GF-D8 (cell line): ENCODE measurements around the gene CCNY.
"Not testable (repeated sequence)": the region's sequence is repeated elsewhere in the genome, so short reads cannot be mapped to it uniquely, and the experiment has no call there.

Source experiments
- DNase-seq: peaks from one replicate; lab custom pipeline; 2025; lab: John Stamatoyannopoulos, UW

CCNY gene

GRCh38 chr10:35336084-35336831, at the start of gene CCNY:
Gene CCNY (plus strand): TSS chr10:35336509. CDS start chr10:35337054, 545 bp downstream.
- DNase-seq, result no peak

GRCh38 chr10:35289198-35289597, 47.1 kb upstream of the CCNY start:
- DNase-seq, result no peak

- no peak for DNase-seq
Observed at GRCh38 chr10:35294506-35294905, 41.8 kb upstream of the CCNY start.

- no peak for DNase-seq
Observed at GRCh38 chr10:35299016-35299415, 37.3 kb upstream of the CCNY start.

DNA sequence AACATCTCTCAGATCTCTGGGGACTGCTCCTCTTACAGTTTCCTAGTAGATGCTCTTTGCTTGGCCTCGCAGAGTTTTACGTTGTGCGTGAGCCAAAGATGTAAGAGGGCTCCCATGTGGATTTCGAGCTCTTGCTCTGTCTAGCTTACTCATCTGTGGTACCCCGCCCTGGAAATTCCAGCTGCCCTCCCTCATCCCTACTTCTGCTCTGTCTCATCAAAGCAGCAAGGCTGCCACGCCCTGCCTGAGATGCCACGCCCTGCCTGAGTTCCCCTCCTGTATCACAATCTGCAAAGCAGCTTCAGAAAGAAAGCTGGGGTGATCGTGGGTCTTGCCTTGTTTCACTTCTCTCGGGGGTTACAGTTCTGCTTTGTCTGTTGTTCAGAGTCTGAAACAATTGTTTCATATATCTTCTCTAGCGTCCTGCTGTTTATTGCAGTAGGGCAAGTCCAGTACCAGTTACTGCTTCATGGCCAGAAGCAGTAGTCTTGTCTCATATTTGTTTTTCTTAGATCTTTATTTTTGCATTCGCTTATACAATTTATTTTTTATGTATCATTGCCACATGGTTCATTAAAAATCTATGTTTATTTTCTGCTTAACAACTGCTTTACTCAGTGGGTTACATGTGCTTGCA, 36.1 kb upstream of the CCNY start:
- no peak for DNase-seq

- DNase-seq, result no peak
Observed at GRCh38 chr10:35304649-35305048, 31.7 kb upstream of the CCNY start.

DNA sequence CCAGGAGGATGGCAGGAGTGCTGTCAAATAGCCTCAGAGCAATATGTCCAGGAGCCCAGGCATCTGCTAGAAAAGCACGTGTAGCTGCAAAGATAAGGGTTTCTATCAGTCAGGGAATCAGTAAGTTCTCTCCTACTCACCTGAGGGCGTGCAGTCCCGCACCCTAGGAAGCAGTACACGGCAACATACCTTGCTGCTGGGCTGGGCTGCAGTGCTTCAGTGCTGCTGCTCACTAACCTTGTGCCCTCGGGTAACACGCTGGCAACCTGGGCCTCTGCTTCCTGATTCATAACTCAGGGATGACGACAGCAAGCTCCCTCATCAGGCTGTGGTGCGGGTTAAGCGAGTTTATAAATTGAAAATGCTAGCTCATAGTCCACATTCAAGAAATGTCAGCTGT, 29.5 kb upstream of the CCNY start:
- no peak for DNase-seq

- no peak for DNase-seq
Observed at GRCh38 chr10:35307297-35307696, 29.0 kb upstream of the CCNY start.

DNA sequence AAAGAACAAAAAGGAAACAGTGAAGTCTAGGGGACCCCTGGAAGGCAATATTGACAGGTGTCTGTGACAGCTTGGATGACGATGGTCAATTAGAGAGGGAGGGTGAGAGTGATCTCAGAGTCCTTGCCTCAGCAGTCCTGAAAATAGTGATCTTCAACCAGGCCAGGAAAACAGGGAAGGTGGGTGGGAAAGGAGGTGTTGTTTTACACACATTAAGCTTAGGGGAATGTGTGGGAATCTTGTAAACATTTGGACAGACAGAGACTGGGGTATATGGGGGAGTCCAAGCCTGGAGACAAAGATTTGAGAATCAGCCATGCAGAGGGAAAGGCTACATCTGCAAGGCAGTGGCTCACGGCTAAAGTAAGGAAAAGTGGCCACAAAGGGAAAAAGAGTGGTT, 27.5 kb upstream of the CCNY start:
- DNase-seq, result no peak

- DNase-seq, result not testable (repeated sequence)
Observed at GRCh38 chr10:35314142-35314541, 22.2 kb upstream of the CCNY start.

- not testable (repeated sequence) for DNase-seq
Observed at GRCh38 chr10:35315235-35315634, 21.1 kb upstream of the CCNY start.

DNA sequence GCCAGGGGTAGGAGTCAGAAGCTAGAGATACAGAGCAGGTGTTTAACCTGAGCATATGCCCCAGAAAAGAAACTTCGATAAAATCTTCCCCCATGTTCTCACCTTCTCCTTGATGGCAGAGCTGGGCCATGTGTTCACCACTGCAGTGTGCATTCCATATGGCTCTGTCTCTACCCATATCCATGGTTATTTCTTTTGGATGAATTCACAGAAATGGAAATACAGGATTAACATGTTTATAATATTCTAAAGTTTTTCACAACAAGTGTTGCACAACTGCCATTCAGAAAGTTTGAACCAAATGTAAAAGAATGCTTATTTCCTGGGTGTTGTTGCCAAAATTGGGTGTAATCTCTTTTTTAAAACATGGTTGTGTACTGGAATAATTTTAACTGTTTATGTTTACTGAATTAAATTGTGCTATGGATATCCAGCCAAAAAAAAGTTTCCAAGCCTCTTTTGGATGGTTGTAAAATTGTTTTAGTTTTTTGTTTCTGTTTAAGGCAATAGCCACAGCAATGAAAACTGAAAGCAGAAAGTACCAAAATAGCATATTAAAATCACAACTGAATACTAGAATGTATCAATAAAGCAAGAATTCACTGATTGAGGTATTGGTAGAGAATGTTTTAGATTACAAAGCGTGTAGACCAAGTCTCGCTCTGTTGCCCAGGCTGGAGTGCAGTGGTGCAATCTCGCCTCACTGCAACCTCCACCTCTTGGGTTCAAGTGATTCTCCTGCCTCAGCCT, 19.9 kb upstream of the CCNY start:
- DNase-seq, result no peak

GRCh38 chr10:35318551-35318950, 17.8 kb upstream of the CCNY start:
- no peak for DNase-seq

- DNase-seq, result no peak
Observed at GRCh38 chr10:35320341-35320740, 16.0 kb upstream of the CCNY start.

GRCh38 chr10:35322636-35323035, 13.7 kb upstream of the CCNY start:
- no peak for DNase-seq

- DNase-seq, result no peak
Observed at GRCh38 chr10:35324196-35324595, 12.1 kb upstream of the CCNY start.

DNA sequence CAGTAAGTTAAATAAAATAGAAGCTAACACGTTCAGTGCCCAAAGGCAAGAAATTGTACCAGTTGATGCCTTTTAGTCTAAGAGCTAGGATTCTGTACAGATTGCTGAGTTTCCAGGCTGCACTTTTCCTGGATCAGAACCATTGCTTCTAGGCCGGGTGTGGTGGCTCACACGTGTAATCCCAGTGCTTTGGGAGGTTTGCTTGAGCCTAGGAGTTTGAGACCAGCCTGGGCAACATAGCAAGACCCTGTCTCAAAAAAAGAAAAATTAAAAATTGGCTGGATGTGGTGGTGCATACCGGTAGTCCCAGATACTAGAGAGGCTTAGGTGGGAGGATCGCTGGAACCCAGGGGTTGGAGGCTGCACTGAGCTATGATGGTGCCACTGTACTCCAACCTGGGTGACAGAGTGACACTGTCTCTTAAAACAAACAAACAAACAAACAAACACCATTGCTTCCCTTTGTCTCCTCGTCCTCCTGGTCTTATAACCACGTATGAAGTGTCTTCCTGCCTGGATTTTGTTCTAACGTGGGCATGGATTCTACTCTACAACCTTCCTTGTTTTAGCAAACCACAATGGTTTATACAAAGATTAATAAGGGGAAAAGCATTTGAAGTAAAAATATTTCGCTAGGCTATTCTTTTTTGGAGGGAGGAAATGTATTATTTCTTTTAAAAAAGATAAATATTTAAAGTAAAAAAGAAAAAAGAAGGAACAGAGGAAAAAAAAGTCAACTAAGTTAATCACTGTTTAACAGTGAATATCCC, 9.7 kb upstream of the CCNY start:
- DNase-seq, result no peak

DNA sequence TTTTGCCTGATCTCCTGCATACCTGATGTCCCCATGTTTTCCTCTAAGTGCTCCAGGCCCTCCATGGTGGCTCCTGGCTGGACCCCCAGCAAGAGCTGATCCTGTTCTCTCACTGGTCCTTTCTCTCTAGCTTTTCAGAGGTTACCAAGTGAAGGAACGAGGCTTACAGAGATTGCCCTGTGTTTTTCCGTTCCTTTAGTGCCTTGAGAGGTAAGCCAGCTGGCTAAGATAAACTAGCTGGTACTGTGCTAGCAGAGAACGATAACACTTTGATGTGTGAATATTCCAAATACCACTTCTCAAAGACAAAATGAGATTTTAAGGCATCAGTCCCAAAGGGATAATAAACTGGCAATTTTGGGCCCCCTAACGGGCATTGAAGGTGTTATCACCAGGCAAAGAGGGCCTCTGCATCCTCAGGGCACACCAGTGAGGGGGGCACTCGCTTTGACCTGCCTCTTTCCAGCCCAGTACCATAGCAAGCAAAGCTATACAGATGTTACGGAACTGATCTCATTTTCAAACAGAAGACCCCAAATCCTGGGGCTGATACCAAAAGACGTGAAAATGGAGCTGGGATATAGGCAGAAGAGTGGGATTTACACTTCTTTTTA, 8.4 kb upstream of the CCNY start:
- DNase-seq, result no peak

DNA sequence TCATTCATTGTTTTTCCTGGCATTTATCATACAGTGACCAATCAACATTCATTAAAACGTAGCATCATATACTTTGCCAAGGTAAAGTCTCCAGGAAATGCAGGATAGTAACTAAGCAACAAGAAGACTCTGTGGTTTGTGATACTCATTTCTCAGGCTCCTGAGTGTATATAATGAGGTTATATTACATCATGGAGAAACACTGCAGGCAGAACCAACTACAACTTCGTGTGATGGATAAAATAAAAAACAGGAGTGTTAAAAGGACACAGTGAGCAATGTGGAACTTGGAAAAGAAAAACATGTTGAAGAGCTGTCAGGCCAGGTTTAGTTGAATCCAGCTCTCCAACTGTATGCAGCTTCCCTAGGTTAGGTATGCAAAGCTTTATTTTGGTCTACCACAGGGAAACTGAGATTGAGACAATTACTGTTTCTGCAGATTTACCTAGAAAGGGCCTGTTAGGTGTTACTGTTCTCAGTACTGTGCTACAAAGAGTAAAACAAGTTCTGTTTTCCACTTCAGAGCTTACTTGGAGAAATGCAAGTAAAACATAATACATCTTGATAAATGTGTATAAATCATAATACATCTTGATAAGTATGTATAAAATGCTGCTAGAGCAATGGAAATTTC, 7.8 kb upstream of the CCNY start:
- no peak for DNase-seq

- no peak for DNase-seq
Observed at GRCh38 chr10:35329520-35329919, 6.8 kb upstream of the CCNY start.

GRCh38 chr10:35331894-35332640, 4.2 kb upstream of the CCNY start:
- no peak for DNase-seq
